Measurements from ENCODE around the gene HHEX.

The HHEX gene

GRCh38 chr10:92712016-92712889 lies 22.5 kb downstream of the HHEX start:
- no peak for DNase-seq (ENCODE audit: extremely low spot score)
- ChIA-PET POLR2A (no interaction called here), CTCF (interaction anchor here (1.0 to 1.2 kb wide), 5 partner anchors 8 to 21 kb away, joined by 3 read pairs; no protein-coding TSS in a partner anchor)
- TF ChIP-seq, protein P1, sequence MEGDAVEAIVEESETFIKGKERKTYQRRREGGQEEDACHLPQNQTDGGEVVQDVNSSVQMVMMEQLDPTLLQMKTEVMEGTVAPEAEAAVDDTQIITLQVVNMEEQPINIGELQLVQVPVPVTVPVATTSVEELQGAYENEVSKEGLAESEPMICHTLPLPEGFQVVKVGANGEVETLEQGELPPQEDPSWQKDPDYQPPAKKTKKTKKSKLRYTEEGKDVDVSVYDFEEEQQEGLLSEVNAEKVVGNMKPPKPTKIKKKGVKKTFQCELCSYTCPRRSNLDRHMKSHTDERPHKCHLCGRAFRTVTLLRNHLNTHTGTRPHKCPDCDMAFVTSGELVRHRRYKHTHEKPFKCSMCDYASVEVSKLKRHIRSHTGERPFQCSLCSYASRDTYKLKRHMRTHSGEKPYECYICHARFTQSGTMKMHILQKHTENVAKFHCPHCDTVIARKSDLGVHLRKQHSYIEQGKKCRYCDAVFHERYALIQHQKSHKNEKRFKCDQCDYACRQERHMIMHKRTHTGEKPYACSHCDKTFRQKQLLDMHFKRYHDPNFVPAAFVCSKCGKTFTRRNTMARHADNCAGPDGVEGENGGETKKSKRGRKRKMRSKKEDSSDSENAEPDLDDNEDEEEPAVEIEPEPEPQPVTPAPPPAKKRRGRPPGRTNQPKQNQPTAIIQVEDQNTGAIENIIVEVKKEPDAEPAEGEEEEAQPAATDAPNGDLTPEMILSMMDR (IDR thresholded peaks at IDR 0.05; ENCODE audit: control extremely low read depth, extremely low read depth, low read depth, missing control alignments): no peak

DNA sequence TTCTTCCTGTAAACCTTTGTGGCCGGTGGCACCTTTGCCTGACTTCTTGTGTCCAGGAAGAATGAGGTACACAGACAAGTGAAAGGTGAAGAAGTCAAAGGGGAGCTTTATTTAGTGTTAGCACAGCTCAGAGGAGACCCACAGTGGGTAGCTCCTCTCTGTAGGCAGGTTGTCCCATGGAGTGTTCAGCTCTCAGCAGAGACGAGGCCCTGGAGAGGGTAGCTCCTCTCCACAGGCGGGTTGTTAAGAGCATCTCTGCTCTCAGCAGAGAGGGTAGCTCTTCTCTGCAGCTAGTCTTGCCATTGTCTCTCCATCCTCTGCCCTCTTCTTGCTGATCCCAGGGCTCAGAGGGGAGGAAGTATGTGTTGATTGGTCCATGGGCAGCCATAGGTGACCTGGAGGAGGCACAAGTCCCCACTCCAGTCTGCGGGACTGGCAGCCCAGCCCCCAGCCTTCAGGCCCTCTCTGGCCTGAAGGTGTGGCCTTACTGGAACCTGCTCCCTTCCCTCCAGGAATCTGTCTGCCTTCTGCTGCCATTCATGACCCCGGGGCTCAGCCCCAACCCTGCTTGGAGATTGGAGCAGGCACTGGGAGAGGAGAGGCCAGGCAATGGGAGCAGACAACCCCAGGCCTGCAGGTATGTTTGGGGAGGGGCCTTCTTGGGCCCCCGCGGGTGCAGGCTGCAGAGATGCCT lies 24.5 kb downstream of the HHEX start:
- POLR2A ChIA-PET: no interaction called here

GRCh38 chr10:92714872-92715271 lies 25.1 kb downstream of the HHEX start:
- TF ChIP-seq, protein P1 (IDR thresholded peaks at IDR 0.05; ENCODE audit: control extremely low read depth, extremely low read depth, low read depth, missing control alignments): no peak
- ChIA-PET CTCF (interaction anchor here (1.1 kb wide), 1 partner anchor 18 kb away, joined by 3 read pairs; no protein-coding TSS in a partner anchor), POLR2A (no interaction called here)
- no peak for DNase-seq (ENCODE audit: extremely low spot score)

More for the DNA sequence above, 24.5 kb downstream of the HHEX start:
- DNase-seq (ENCODE audit: extremely low spot score): no peak
- CTCF ChIA-PET: interaction anchor here (1.0 to 1.1 kb wide), 2 partner anchors 17 to 35 kb away, joined by 3 read pairs; no protein-coding TSS in a partner anchor
- TF ChIP-seq, protein P1 (IDR thresholded peaks at IDR 0.05; ENCODE audit: control extremely low read depth, extremely low read depth, low read depth, missing control alignments): no peak

DNA sequence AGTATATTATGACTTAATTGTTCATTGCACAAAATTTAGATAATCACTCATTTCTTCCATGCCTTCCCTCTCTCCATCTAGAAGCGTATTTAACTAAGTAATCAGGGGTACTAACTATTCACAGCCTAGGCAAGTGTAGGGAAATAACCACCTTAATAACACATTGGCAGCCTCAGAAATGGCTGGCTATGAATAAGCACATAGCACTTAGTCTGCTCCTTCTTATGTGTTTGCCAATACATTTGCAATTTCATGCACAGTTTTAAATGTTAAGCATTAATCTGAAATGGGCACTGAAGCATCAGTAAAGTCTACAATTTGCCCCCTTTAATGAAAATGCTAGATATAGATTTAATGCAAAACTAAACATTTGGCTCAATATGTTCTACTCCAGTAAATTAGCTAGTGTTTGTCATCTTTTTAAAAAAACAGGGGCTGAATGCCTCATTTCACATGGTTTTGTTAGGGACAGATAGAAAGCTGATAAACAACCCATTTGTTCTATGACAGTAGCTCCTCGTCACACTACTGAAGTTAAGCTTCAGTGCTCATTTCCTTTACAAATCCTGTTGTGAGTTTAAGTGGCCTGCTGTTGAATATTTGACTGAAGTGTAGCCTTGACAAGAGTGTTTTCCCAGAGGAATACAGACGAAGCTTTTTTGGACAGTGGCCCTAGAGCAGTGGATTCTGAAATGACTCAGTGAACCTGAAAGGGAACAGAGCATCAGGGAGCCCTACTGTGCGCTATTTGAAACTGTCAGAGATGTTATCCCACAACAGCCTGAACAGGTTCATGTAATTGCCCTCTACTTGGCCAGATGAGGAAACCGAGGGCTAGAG lies 30.5 kb downstream of the HHEX start:
- no peak for DNase-seq (ENCODE audit: extremely low spot score)
- ChIA-PET CTCF (interaction anchor here (0.7 to 2.0 kb wide), 4 partner anchors 8 to 24 kb away, joined by 3 to 7 read pairs (median 4); no protein-coding TSS in a partner anchor), POLR2A (no interaction called here)
- TF ChIP-seq, protein P1 (IDR thresholded peaks at IDR 0.05; ENCODE audit: control extremely low read depth, extremely low read depth, low read depth, missing control alignments): no peak

GRCh38 chr10:92720831-92721165 lies 31.0 kb downstream of the HHEX start:
- DNase-seq (ENCODE audit: extremely low spot score): no peak
- CTCF ChIA-PET: interaction anchor here (0.7 to 2.0 kb wide), 3 partner anchors 9 to 23 kb away, joined by 3 to 7 read pairs (median 4); no protein-coding TSS in a partner anchor
- TF ChIP-seq, protein P1 (IDR thresholded peaks at IDR 0.05; ENCODE audit: control extremely low read depth, extremely low read depth, low read depth, missing control alignments): no peak
- POLR2A ChIA-PET: no interaction called here

DNA sequence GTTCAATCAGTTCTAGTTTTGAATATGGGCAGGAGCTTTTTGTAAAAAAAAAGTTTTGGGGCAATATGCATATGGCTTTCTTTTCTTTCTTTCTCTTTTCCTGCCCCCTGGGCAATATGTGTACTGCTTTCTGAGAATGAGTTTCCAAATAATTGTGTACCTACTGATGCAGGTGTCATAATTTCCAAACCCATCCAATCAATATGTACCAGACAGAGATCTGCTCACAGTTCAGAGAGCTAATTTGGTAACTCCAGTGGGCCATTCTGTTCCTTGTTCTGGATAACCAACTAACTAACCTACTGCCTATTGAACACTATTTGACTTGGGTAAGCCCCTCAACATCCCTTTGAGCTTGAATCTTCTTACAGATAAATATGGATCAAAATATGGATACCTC lies 32.6 kb downstream of the HHEX start:
- TF ChIP-seq, protein P1 (IDR thresholded peaks at IDR 0.05; ENCODE audit: control extremely low read depth, extremely low read depth, low read depth, missing control alignments): no peak
- POLR2A ChIA-PET: no interaction called here
- CTCF ChIA-PET: interaction anchor here (1.0 to 1.4 kb wide), 5 partner anchors 11 to 31 kb away, joined by 3 to 4 read pairs (median 3); no protein-coding TSS in a partner anchor
- no peak for DNase-seq (ENCODE audit: extremely low spot score)
